B cell (primary cell): ENCODE measurements around the gene PPP2R2C.

Experiments
- EZH2 ChIP-seq: IDR thresholded peaks from 2 replicates; pipeline ENCODE4 v1.6.1; 2012; ENCODE audit warnings: borderline replicate concordance, low read depth, mild to moderate bottlenecking, moderate library complexity, low read length; ENCODE audit not compliant: insufficient read depth, poor library complexity, severe bottlenecking
- TF ChIP-seq, protein P1 (sequence below): fragments of 200-600 bp; IDR thresholded peaks from one replicate; pipeline ENCODE4 v1.8.0; 2022; ENCODE audit warnings: antibody characterized with exemption, mild to moderate bottlenecking

DNA sequence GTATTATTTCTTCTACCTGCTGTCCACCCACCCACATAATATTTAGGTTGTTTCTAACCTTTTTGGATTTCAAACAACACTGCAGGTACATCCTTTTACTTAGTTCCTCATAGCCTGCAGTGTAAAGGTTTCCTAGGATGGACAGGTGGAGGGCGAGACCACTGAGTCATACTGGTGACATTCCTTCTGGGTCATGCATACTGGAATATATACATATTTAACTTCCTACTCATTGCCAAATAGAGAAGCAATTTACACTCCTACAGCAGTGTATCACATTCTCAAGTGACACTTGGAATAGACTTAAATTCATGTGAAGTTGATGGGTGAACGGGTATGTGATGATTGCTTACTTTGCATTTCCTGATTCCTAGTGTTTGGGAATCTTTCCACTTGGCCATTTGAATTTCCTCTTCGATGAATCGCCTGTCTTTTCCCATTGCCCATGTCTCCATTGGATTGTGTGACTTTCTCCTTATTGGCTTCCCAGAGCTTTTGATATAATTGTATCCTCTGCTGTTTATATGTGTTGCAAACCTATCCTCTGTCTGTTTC is 8.2 kb upstream of the PPP2R2C start:
- TF ChIP-seq, protein P1, sequence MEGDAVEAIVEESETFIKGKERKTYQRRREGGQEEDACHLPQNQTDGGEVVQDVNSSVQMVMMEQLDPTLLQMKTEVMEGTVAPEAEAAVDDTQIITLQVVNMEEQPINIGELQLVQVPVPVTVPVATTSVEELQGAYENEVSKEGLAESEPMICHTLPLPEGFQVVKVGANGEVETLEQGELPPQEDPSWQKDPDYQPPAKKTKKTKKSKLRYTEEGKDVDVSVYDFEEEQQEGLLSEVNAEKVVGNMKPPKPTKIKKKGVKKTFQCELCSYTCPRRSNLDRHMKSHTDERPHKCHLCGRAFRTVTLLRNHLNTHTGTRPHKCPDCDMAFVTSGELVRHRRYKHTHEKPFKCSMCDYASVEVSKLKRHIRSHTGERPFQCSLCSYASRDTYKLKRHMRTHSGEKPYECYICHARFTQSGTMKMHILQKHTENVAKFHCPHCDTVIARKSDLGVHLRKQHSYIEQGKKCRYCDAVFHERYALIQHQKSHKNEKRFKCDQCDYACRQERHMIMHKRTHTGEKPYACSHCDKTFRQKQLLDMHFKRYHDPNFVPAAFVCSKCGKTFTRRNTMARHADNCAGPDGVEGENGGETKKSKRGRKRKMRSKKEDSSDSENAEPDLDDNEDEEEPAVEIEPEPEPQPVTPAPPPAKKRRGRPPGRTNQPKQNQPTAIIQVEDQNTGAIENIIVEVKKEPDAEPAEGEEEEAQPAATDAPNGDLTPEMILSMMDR, result no peak
- no peak for TF ChIP-seq EZH2
